COR-L47 (cell line): ENCODE results near the gene ABCA1.

ENCODE experiments used
- DNase-seq: peaks from one replicate; lab custom pipeline; 2025; lab: John Stamatoyannopoulos, UW

The ABCA1 gene

DNA sequence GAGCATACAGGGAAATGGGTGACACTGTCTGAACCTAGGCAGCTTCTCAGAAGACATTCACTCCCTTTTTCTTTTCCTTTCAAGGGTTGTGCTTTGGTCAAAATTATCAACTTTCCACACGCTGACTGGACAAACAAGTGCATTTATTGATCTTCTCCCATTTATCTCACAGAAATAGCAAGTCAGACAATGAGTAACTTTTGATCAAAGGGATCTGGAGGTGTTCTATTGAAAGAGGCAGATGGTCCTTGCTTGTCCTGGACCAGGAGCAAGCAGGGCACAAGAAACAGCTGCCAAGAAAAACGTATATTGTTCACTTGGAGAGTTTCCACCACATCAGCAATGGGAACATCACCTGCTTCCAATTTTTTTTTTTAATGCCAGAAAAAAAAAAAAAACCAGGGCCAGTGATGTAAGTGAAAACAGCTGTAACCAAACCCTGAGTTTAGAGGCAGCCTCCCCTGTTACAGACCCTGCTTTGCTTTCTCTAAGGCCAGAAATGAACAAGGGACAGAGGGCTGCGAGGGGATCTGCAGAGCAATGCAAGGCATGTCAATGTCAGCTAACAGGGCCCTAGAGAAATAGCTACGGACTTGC is 84.2 kb downstream of the ABCA1 start:
- no peak for DNase-seq

DNA sequence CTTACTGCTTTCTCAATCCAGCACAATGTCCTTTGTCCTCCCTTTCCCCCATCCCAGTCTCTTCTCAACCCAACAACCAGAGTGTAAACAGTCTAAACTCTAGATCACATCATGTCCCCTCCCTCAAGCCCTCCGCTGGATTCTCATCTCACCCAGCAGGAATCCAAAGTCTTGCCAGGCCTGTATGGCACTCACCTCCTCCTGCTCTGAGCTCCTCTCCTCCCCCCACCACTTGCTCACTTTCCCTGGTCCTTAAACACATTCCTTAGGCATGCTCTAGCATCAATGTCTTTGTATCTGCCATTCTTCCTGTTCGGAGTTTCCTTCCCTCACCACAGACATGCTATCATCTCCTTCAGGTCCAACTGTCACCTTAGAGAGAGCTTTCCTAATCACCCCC is 85.3 kb downstream of the ABCA1 start:
- no peak for DNase-seq

DNA sequence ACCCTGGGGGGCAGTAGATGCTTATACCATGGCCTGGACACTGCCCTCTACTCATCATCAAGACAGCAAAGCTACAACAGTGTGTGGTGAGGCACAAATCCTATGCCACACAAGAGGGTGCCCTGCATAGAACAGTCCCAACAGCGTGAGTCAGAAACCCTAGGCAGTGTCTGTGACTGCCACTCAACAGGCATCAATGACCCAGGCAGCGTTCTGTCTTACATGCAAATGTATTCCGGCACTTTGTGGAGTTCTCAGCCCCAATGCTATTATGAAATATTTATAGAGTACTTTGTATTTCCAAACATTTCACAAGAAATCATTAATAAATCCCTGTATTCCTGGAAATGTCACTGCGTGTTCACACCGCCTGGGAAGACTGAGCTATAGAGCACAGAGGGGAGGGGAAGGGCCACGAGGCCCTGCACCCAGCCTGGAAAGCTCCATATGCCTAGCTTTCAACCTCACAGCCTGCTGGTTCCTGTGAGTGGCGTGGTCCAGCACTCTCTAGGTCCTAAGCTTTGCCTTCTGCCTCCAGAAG is 86.3 kb downstream of the ABCA1 start:
- no peak for DNase-seq

DNA sequence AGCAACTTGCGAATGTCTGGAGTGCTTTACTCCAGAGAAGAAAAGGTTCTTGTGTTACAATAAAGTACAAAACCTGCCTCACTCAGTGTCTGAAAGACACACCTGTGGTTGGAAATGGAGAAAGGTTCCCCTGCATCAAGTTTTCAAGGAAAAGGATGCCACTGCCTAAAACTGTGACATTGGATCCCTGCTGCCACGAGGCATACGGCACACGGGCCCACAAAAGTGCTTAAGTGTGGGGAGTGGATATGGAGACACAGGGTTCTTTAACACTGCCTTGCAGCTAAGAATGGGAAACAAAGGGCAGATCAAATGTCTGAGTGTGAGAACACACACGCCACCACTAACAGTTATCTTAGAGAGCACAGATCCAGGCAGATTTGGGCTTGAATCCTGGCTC is 89.0 kb downstream of the ABCA1 start:
- no peak for DNase-seq

DNA sequence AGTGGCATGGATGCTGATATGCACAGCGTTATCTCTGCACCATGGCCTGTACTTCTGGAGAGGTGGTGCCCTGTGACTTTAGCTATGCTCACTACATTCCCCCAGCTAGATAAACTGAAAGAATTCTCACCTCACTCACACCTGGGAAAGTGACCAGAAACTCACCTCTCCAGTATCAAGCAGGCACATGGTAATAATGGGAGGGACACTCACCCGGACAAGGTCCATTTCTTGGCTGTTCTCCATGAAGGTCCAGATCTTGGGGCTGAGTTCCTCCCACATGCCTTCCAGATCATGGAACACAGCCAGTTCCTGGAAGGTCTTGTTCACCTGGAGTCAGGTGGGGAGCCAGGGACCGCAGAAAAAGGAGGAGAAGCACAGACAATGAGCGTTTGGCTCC is 91.2 kb downstream of the ABCA1 start:
- no peak for DNase-seq

DNA sequence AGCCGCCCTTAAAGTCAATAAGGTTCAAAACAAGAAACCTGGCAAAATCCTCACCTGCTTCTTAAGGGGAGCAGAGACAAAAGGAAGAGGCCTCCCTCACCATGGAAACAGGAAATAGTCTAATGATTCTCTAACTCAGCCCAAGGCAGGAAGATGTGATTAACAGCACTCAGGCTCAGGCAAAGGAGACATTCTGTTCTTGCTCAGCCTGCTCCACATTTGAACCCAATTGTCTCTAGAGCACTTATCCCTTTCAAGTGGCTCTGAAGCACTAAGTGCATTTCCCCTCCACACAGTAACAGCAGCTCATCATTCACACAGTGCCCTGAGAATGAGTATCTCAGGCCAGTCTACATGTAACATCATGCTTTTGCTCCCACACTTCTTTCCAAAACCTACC is 91.7 kb downstream of the ABCA1 start:
- peak; percentile 53 for DNase-seq

DNA sequence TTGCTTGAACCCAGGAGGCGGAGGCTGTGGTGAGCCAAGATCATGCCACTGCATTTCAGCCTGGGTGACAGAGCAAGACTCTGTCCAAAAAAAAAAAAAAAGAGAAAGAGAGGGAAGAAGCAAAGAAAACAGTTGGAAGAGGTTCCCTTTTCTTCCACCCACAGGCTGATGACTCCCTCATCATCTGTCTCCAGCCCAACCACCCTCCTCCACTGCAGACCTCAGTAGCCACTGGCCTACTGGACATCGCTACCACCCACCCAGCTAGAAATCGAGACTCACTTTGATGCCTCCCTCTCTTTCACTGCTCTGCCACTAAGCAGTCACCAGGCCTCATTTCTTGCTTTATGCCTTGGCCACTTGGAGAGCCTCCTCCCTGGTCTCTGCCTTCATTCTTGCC is 92.8 kb downstream of the ABCA1 start:
- no peak for DNase-seq

DNA sequence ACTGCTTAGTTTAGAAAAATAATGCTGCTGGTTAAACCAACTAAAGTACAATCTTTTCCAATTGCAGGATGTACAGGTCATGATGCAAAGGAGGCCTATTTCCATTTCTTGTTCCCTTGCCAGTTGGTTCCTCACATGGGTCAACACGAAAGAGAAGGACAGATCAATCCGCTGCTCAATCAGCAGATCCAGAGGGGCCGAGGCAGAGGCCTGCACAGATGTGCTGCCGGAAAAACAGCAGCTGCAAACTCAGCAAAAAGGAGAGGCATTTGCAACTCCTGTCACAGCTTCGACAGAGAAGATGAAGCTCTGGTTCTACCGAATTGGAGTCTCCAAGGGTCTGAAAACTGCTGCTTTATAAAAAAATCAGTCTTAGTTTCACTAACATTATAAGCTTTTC is 94.3 kb downstream of the ABCA1 start:
- no peak for DNase-seq

DNA sequence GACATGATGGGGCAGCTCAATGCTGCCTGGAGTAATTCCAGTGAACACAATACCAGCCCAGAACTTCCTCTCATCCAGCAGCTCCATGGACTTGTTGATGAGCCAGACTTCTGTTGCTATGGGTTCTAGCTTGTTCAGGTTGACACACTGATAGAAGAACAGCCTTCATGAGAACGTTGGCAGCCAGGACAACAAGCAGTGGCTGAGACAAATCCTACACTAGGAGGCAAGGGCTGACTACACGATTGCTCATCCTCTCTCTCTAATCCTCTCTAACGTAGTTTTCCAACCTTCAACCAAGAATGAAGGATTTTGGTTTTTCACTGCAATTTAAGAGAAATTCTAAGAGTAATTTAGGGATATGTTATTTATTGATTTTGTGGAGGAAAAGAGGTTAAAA is 96.3 kb downstream of the ABCA1 start:
- no peak for DNase-seq

DNA sequence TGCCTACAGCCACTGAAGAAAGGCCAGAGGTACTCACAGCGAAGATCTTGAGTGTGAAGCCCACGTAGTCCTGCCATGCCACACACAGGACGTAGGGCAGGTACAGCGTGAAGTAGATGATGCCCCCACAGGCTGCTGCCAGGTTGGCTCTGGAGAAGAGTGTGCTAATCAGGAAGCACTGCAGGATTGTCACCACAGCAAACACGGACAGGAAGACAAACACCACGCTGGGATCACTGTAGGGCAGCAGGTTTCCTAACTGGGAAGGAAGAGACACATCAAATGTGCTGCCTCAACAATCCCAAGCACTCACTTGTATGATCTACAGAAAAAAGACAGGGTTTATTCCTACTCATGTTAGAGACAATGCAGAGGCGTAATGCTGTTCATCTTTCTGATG is 101.0 kb downstream of the ABCA1 start:
- DNase-seq: peak; percentile 2

DNA sequence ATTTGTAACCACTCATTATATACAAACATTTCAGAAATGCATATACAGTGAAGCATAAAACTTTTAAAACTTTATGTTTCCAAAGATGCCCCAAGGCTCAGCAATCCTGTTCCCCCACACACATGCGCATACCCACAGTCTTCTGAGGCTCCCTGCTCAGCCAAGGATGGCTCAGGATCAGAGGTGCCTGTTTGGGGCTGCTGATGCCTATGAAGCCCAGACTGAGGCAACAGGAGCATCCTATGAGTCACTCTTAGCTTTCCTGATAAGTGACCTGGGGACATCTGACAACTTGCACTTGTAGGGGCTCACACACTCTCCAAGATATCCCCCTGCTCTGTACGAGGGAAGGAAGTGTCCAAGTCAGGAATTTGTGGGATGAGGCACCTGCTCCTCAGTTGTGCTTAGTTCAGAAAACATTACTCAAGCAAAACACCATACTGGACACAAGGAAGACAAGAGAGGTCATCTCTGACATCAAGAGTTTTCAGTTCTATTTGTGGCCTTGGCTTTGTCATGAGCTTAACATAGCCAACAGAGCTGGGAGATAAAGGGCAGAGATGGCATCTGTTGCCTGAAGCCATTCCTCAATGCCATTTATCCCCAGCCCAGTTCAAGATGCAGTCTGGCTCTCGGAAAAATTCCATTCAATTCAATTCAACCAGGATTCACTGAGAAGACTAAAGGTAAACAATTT is 101.7 kb downstream of the ABCA1 start:
- no peak for DNase-seq

DNA sequence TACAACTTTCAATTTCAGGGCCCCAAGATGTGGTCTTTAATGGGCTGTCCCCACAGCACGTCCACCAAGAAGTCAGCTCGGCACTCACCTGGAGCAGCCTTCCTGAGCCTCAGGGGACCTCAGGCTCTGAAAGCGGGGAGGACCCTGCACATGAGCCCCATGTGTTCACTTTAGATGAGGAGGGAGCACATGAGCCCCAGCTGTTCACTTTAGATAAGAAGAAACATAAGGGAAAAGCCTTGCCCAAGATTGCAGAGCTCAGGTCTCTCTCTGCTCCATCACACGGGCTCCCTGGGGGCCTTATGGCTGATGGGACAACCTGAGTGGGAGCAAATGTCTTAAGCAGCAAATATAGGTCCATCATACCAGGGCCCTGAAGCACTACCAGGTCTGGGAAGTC is 107.6 kb downstream of the ABCA1 start:
- DNase-seq: no peak

DNA sequence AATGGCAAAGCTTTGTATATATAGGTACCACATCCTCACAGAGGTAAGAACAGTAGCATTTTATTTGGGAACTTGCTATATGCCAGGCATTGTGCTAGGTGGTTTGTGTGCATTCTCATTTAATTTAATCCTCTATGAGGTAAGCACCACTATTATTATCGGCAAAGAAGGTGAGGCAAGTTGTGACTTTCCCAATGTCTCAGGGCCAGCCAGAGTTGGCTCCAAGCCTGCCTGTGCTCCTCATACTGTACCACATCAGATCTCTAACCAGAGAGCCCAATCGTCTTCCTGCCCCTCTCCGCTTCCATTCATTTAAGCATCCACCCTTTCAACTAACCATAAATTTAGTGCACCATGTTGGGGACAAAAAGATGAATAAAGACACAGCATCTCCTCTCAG is 108.9 kb downstream of the ABCA1 start:
- no peak for DNase-seq

DNA sequence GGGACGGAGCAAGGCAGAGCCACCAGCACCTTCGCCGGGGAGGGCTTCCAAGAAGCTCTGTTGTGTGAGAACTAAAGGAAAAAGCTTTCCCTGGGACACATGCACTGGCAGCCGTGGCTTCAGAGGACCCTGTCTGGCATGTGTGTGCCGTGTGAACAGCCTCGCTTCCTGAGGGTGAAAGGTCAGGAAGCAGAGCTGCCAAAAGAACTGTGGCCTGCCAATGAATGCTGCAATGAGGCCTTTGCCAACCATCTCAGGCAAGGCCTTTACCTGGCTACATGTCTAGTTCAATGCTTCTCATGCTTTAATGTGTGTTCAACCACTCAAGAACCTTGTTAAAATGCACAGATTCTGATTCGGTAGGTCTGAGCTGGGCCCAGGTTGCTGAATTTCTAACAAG is 110.5 kb downstream of the ABCA1 start:
- DNase-seq: no peak

DNA sequence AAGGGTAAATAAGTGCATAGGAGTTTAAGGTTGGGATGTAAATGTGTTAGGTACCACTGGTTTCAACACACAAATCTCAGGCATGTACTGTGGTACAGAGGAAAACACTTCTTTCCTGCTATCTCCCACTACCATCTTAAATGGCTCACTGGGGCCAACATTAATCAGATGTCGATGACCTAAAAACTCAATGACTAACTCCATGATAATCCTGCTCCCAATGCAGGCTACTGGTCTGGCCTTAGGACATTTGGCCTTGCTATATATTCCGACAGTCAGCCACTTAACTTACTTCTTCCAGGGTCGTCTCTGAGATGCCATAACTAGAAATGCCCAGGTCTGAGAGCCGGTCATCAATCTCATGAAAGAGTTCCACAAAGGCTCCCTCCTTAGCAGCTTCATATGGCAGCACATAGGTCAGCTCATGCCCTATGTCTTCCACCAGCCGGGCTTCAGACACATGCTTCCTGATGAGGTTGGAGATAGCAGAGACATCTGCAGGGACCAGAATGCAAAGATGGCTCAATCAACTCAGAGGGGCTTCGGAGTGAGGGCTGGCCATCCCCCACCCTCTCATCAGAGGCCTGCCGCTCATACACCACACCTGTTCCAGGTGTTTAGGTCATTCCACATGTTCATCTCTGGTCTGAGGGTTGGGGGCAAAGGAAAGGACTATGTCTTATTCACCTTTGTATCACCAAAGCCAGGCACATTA is 111.9 kb downstream of the ABCA1 start:
- no peak for DNase-seq

DNA sequence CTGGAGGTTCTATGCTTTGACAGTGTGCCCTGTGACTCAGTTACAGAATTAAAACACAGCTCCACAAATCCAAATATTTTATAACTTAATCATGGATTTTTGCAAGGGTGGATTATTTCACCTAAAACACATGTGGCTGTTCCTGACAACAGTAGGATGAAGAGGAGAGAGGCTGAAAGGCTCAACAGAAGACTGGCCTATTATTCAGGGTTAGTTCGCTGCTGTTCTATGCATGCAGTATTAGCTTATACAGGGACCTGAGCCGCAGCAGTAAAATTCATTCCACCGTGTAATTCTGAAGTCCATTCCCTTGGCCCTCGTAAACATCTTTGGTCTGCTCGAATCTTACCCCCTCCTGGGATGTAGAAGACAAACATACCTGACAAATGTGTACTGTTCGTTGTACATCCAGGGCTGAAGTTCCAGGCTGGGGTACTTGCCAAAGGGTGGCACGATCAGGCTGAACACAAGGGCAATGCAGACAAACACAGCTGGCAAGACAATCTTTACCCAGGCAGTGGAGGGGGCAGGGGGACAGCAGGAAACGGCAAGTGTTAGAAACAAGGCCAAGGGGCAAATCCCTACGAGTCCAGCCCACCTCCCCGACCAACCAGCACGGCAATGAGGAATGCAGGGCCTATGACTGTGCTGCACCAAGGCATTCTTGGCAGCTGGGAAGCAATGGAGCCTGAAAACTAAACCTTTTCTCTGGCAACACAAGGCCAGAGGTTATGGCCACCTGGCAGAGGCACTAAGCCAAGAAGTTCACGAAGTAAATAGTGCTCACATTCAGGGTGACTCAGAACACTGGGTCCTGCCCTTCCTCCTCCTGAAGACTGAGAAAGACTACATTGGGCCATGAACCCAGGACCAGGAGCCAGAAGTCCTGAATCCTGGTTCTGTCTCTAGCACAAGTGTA is 117.3 kb downstream of the ABCA1 start:
- no peak for DNase-seq

DNA sequence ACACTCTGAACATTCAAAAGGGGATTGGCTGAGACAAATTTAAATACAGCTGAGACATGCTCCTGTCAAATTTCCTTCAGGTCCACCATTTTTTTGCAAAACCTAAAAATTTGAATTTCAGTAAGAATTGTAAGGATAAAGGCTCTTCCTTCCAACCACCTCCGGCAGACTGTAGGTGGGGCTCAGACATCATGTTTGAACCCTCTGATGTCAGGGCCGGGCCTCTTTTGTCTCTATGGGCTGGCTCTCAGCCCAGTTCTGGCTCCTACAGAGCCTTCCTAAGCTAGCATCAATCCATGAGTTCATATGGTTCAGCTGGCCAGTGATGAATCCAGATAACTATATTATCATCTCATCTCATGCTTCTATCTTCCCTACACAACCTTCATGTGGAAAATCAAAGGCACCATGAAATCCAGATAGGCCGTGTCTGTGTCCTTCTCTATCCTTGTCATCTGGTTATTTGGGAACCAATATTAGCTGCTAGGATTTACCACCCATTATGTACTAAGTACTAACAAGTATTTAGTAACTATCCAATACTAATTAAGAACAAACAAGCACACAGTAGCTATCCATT is 119.8 kb downstream of the ABCA1 start:
- peak; percentile 80 for DNase-seq

DNA sequence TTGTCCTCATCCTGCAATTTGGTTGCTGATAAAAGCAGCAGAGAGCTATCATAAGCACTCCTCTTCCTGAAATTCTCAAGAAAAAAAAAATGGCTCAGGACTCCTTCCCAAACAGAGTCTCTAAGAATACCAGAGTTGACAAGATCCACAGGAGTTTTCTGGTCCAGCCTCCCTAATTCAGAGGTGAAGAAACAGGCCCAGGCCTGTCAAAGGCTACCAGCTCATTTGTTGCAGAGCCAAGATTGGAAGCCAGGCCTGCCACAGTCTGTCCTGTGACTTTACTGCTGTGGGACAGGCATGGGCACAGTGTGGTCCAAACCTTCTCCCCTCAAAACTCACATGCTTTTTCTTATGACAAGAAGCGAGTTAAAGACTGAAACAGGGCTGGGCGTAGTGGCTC is 122.5 kb downstream of the ABCA1 start:
- no peak for DNase-seq

DNA sequence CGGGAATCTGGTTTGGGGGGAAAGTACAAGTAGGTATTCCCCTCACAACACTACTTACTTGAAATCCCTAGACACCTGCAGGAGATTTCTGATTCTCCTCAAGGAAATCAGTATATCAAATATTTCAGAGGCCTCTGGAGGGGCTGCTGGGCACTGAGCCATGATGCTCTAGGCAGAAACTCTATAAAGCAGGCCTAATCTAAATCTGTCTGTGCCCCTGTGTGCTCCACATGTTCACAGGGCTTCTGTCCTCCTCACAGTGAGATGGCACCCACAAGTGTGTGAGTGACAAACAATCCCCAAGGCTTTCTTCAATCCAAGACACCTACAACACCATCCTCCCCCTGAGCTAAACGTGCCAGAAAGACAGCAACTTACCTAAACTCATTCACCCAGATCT is 125.0 kb downstream of the ABCA1 start:
- no peak for DNase-seq

DNA sequence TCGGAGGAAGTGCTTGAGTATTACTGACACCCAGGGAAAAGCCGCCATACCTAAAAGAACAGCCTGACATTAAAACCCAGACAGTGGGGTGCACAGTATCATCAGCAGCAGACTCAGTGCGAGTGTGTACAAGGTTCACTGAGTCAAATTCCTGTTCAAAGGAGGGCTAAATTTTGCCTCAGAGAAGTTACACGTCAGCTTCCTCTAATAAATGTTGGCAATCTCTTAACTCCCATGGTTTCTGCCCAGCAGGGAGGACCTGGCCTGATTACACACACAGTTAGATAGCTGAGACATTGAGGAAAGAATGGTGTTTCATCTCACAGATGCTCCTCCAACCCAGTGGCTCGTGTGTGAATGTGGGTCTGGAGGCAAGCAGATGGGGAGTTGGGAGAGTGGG is 125.8 kb downstream of the ABCA1 start:
- no peak for DNase-seq

DNA sequence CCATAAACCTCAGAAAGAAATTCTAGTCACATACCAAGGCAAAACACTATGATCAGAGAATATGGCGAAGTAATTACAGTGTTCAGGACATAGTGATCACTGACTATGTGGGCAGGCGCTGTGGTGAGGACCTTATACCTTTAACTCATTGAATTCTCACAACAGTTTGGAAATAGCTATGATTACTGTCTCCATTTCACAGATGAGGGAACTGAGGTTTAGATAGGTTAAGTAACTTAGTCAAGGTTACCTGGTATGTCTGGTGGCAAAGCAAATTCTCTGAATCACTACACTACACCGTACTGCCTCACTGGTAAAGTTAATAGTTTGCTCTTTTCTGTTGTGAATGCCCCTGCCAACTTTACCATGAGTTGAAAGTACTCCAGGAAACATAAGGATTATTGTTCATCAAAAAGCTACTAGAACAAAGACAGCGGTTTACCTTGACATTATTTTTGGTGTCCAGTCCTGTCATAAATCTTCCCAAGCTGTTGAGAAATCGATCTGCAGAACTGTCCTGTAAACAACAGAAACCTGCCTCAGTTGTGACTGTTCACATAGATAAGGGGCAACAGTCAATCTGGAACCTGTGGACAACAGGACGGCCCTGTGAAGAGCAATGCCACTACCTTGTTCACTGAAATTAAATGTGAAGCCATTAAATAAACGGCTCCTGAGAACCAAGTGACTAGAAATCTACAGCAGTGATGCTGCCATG is 127.7 kb downstream of the ABCA1 start:
- DNase-seq: no peak
